K562 (cell line): ENCODE measurements around the gene GPX6. TPM values are rescaled to one million over a fixed set of nuclear protein-coding genes. Genes with fewer than 3 reads are reported as not detected.
A peak's percentile ranks its signal among the peaks of the same experiment; 100 is the strongest.

Source experiments
- ADNP ChIP-seq: fragments of 200-800 bp; sonication (Bioruptor generic); IDR thresholded peaks from 2 replicates; pipeline ENCODE4 v1.6.1; 2016; ENCODE audit warnings: missing genetic modification characterization, missing compliant biosample characterization
- AFF4 ChIP-seq: sonication (generic); formaldehyde crosslinking; IDR thresholded peaks from 2 replicates; pipeline ENCODE4 v1.8.0; 2023; ENCODE audit warnings: mild to moderate bottlenecking, missing genetic modification reagents
- ASH1L ChIP-seq: fragments of 450-650 bp; IDR thresholded peaks from 2 replicates; pipeline ENCODE4 v1.6.1; 2018; ENCODE audit warnings: borderline replicate concordance, mild to moderate bottlenecking, low read depth; ENCODE audit not compliant: partially characterized antibody
- ETS1 ChIP-seq: conservative IDR thresholded peaks from 2 replicates; pipeline ENCODE4 v1.6.1; 2011; ENCODE audit warnings: low read depth, mild to moderate bottlenecking, low read length; ENCODE audit not compliant: control insufficient read depth
- FOS ChIP-seq: IDR thresholded peaks from 3 replicates; pipeline ENCODE4 v1.6.1; 2011; ENCODE audit not compliant: insufficient read length; ENCODE audit errors: extremely low read depth
- FOXM1 ChIP-seq, 2 experiments: fragments of 450-650 bp in 1 of 2; sonication (generic) in 1 of 2; formaldehyde crosslinking in 1 of 2; IDR thresholded peaks; 2 replicates each; pipeline versions ENCODE4 v1.6.1 to v1.9.0; 2017 to 2022; ENCODE audit warnings: low read depth in 2 of 2, mild to moderate bottlenecking in 2 of 2, missing genetic modification reagents in 1 of 2, moderate library complexity in 1 of 2
- HDAC8 ChIP-seq: fragments of 450-650 bp; IDR thresholded peaks from 2 replicates; pipeline ENCODE4 v1.6.1; 2016; ENCODE audit warnings: mild to moderate bottlenecking, missing genetic modification characterization, moderate library complexity, missing compliant biosample characterization
- ID3 ChIP-seq, 2 experiments: fragments of 250-450 bp in 1 of 2; fragments of 450-650 bp in 1 of 2; sonication (Bioruptor Pico) in 1 of 2; IDR thresholded peaks; 2 replicates each; pipeline versions ENCODE4 v1.6.1 to v1.8.0; 2016 to 2021; ENCODE audit warnings: mild to moderate bottlenecking in 2 of 2, moderate library complexity in 2 of 2, missing compliant biosample characterization in 1 of 2, missing genetic modification characterization in 1 of 2
- KDM5B ChIP-seq: fragments of 200-600 bp; sonication (generic); IDR thresholded peaks from 2 replicates; pipeline ENCODE4 v1.6.1; 2012; ENCODE audit warnings: low read depth, mild to moderate bottlenecking, moderate library complexity, low read length, control low read depth, inconsistent platforms; ENCODE audit not compliant: insufficient replicate concordance
- KLF1 ChIP-seq: fragments of 450-650 bp; IDR thresholded peaks from 2 replicates; pipeline ENCODE4 v1.6.1; 2016; ENCODE audit warnings: missing genetic modification characterization, missing compliant biosample characterization
- L3MBTL2 ChIP-seq: fragments of 450-650 bp; IDR thresholded peaks from 2 replicates; pipeline ENCODE4 v1.6.1; 2016; ENCODE audit warnings: mild to moderate bottlenecking, moderate library complexity
- SFPQ ChIP-seq: fragments of 200-400 bp; formaldehyde crosslinking; IDR thresholded peaks from 2 replicates; pipeline ENCODE4 v1.6.1; 2017; ENCODE audit warnings: mild to moderate bottlenecking, low read depth, low read length, moderate library complexity
- SRSF1 ChIP-seq: fragments of 200-400 bp; formaldehyde crosslinking; IDR thresholded peaks from 2 replicates; pipeline ENCODE4 v1.6.1; 2017; ENCODE audit warnings: mild to moderate bottlenecking, low read depth, low read length, moderate library complexity
- STAG1 ChIP-seq: sonication (generic); formaldehyde crosslinking; IDR thresholded peaks from 2 replicates; pipeline ENCODE4 v1.5.0; 2020; ENCODE audit warnings: missing genetic modification reagents, borderline replicate concordance
- TFE3 ChIP-seq: fragments of 450-650 bp; formaldehyde crosslinking; IDR thresholded peaks from 2 replicates; pipeline ENCODE4 v1.4.0; 2020; ENCODE audit warnings: mild to moderate bottlenecking, mixed read lengths
- ZNF354B ChIP-seq: fragments of 250-450 bp; sonication (Bioruptor Pico); IDR thresholded peaks from 2 replicates; pipeline ENCODE4 v1.4.0; 2020
- ZNF764 ChIP-seq: fragments of 250-450 bp; sonication (Bioruptor Pico); IDR thresholded peaks from 2 replicates; pipeline ENCODE4 v1.4.0; 2020; ENCODE audit warnings: low read depth, mild to moderate bottlenecking, moderate library complexity
- polyA plus RNA-seq, 8 experiments: library from polyadenylated mRNA; depleted of rRNA in 4 of 8; stranded (reverse) in 5 of 8; unstranded in 3 of 8; fragments of >200 nt; fragmentation: Nextera tagmentation in 2 of 8; fragmentation: Illumina TruSeq in 1 of 8; extraction: Ambion mirVana in 2 of 8; extraction: Trizol in 1 of 8; gene quantifications; 2 replicates each; pipeline versions ENCODE4 v1.2.1 to v1.2.3, GENCODE V29; 2011 to 2014; ENCODE audit warnings: inconsistent platforms in 1 of 8, missing spikeins in 1 of 8
- total RNA-seq, 7 experiments: library from RNA; depleted of rRNA in 6 of 7; stranded (reverse); fragments of >200 nt in 6 of 7; fragmentation: Illumina TruSeq in 2 of 7; extraction: Trizol in 2 of 7; gene quantifications; 2 replicates each; pipeline versions ENCODE4 v1.2.1 to v1.2.3, GENCODE V29; 2011 to 2021; ENCODE audit warnings: low replicate concordance in 1 of 7

GPX6 gene
- total and polyA plus RNA-seq, 9 of the 15 experiments (the other 6 are each of a cell fraction or from before 2014, with no cell fraction given), result not detected

GRCh38 chr6:28480253-28480932 lies 35.2 kb downstream of the GPX6 start (continued):
- TF ChIP-seq AFF4, result 0 out of 2 replicates have a peak, but pooled peaks have one; percentile 42
- TF ChIP-seq ZNF354B (CRISPR knock-in tag), result no peak
- TF ChIP-seq TFE3 (CRISPR knock-in tag), result no peak
- peak; percentile 54 for TF ChIP-seq FOXM1 (IDR thresholded peaks at IDR 0.05; ENCODE audit: low read depth)
- TF ChIP-seq FOXM1 (CRISPR knock-in tag; IDR thresholded peaks at IDR 0.05; ENCODE audit: low read depth), result no peak
- no peak for TF ChIP-seq SFPQ
- no peak for TF ChIP-seq FOS
- TF ChIP-seq ADNP (tag), result no peak
- TF ChIP-seq ID3 (CRISPR knock-in tag; IDR thresholded peaks at IDR 0.05), result no peak
- TF ChIP-seq ID3 (tag; IDR thresholded peaks at IDR 0.05), result no peak
- no peak for TF ChIP-seq KLF1 (tag)
- TF ChIP-seq HDAC8 (tag), result no peak
- TF ChIP-seq L3MBTL2, result peak; percentile 51; the same call in 1 of the 2 replicates
- no peak for TF ChIP-seq STAG1 (CRISPR knock-in tag)
- TF ChIP-seq ASH1L, result no peak
- no peak for TF ChIP-seq SRSF1
- no peak for TF ChIP-seq KDM5B
- no peak for TF ChIP-seq ETS1
- no peak for TF ChIP-seq ZNF764 (CRISPR knock-in tag)
